Fibroblast of villous mesenchyme (primary cell): ENCODE results near the gene STRIP2. TPM values are rescaled to one million over a fixed set of nuclear protein-coding genes. Genes with fewer than 3 reads are reported as not detected.
"Not testable (repeated sequence)": the region's sequence is repeated elsewhere in the genome, so short reads cannot be mapped to it uniquely, and the experiment has no call there.

ENCODE experiments used
- DNase-seq: peaks from one replicate; pipeline ENCODE4 v3.0.0-alpha.2; 2010; ENCODE audit warnings: low read depth
- H3K4me3 ChIP-seq: 2 replicates; pipeline ENCODE4 v1.5.1; 2011; ENCODE audit warnings: low read depth, mild to moderate bottlenecking, low read length
- total RNA-seq: library from RNA; depleted of rRNA; stranded (reverse); fragments of >200 nt; gene quantifications from 2 replicates; pipeline ENCODE4 v1.2.3, GENCODE V29; 2012
- TF ChIP-seq, protein P1 (sequence below): IDR thresholded peaks from 2 replicates; pipeline ENCODE4 v1.5.1; 2012; ENCODE audit warnings: low read depth, mild to moderate bottlenecking, low read length; ENCODE audit not compliant: insufficient read depth

Gene STRIP2
- total RNA-seq, 1 donor = 3.0 TPM

DNA sequence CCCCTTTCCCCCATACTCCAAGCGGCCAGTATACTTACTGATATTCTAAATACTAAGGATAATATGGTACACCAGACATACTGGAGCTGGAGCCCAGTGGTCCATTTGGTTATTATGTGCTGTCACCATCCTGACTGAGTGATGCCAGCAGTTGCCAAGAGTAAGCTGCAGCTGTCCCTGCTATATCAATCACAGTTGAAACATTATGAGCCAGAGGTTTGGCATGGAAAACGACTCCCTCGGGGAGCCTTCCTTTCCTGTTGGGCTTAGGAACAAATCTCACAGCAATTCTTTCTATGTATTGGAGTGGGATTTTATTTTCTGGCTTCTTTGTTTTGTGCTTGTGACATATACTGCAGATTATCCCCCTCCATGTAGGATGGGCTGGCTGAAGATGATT lies 32.6 kb downstream of the STRIP2 start:
- no peak for DNase-seq

DNA sequence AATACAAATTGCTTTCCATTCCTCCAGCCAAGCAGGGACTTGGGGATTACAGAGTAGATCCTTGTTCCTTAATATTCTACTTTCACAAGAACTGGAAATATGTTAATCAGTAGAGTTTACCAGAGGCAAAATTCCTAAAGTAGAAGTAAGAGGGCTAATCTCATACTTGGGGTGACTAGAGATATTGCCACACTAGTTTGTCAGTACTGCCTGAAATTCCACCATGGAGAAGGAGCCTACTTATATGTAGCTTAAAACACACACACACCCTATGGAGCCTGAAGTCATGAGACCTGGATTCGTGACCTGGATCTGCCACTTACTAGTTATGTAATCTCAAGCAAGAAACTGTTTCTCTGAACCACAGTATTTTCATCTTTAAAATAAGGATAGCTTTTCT lies 33.9 kb downstream of the STRIP2 start:
- no peak overlapping the region for H3K4me3 ChIP-seq
- TF ChIP-seq, protein P1, sequence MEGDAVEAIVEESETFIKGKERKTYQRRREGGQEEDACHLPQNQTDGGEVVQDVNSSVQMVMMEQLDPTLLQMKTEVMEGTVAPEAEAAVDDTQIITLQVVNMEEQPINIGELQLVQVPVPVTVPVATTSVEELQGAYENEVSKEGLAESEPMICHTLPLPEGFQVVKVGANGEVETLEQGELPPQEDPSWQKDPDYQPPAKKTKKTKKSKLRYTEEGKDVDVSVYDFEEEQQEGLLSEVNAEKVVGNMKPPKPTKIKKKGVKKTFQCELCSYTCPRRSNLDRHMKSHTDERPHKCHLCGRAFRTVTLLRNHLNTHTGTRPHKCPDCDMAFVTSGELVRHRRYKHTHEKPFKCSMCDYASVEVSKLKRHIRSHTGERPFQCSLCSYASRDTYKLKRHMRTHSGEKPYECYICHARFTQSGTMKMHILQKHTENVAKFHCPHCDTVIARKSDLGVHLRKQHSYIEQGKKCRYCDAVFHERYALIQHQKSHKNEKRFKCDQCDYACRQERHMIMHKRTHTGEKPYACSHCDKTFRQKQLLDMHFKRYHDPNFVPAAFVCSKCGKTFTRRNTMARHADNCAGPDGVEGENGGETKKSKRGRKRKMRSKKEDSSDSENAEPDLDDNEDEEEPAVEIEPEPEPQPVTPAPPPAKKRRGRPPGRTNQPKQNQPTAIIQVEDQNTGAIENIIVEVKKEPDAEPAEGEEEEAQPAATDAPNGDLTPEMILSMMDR = no peak
- peak; percentile 60 for DNase-seq

More for the DNA sequence above, 32.6 kb downstream of the STRIP2 start:
- TF ChIP-seq, protein P1 = no peak
- no peak overlapping the region for H3K4me3 ChIP-seq

DNA sequence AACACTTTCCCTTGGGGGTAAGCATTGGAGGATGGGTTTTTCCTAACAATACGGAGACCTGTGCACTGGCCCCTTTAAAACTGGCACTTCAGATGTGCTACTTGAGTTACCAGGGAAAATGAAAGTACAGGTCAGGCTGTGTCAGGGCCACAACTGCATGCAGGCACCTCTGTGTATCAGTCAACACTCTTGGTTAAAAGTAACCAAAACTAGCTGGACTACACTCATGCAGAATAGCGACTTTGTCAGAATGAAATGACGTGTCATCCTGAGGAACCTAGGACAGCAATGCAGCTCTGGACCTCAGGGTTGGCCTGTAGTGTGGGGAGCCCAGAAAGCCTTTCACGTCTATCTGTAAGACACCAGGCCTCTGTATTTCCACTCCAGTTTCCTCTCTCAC lies 34.3 kb downstream of the STRIP2 start:
- no peak overlapping the region for H3K4me3 ChIP-seq
- TF ChIP-seq, protein P1 = no peak
- no peak for DNase-seq

DNA sequence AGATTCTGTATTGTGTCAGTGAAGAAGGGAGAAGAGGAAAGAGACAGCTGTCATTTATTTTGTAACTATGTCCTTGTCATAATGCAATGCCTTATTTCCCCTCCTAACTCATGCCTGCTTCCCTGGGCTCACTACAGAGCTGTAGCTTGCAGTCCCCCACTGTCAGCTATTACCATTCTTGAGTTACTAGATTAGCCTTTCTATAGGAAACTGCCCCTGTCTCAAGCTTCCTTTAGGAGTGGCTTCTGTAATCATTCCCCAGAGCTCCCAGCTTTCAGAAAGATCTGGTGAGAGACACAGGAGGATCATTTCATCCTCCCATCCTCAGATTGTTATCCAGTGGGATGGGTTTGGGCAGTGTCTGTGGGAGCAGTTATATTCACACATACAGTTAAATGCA lies 35.7 kb downstream of the STRIP2 start:
- TF ChIP-seq, protein P1 = no peak
- H3K4me3 ChIP-seq = no peak overlapping the region
- no peak for DNase-seq

DNA sequence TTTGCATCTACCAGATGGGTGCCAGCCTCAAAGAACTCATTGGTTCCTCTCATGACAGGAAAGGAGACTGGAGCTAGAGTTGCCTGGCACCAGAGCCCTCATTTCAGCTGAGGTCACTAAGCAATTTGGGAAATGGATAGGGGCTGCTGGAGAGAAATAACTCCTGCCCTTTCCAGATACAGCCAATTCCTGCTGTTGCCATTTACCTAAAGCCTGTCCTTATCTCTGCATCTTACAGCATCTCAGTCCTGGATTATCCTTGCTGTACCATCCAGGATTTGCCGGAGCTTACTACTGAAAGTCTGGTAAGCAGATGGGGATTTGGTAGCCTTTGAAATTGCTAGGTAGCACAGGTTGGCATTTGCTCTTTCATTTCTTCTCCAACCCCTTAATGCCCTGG lies 36.2 kb downstream of the STRIP2 start:
- DNase-seq = no peak
- TF ChIP-seq, protein P1 = no peak

DNA sequence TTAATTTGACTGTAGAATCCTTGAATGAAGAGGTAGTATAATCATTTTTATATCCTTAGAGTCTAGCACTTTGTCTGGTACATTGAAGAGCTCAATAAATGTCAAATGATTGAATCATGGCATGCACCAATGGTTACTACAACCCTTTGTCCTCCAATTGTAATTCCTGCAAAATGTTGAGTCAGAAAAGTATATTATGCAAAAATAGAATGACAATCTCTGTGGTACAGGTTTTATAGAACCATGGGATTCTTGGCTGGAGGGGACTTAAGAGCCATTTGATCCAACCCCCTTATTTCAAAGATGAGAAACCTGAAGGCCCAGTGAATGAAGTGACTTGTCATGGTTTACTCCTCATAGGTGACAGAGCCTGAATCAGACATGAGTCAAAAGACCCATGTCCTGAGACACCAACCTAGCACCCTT lies 37.2 kb downstream of the STRIP2 start:
- no peak for DNase-seq
- H3K4me3 ChIP-seq = no peak overlapping the region
- TF ChIP-seq, protein P1 = no peak

More for the DNA sequence above, 36.2 kb downstream of the STRIP2 start:
- no peak overlapping the region for H3K4me3 ChIP-seq

DNA sequence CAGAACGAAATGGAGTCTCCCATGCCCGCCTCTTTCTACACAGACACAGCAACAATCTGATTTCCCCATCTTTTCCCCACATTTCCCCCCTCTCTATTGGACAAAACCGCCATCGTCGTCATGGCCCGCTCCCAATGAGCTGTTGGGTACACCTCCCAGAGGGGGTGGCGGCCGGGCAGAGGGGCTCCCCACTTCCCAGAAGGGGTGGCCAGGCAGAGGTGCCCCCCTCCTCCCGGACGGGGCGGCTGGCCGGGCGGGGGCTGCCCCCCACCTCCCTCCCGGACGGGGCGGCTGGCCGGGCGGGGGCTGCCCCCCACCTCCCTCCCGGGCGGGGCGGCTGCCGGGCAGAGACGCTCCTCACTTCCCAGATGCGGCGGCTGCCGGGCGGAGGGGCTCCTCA lies 41.7 kb downstream of the STRIP2 start:
- not testable (repeated sequence) for DNase-seq, H3K4me3 ChIP-seq

DNA sequence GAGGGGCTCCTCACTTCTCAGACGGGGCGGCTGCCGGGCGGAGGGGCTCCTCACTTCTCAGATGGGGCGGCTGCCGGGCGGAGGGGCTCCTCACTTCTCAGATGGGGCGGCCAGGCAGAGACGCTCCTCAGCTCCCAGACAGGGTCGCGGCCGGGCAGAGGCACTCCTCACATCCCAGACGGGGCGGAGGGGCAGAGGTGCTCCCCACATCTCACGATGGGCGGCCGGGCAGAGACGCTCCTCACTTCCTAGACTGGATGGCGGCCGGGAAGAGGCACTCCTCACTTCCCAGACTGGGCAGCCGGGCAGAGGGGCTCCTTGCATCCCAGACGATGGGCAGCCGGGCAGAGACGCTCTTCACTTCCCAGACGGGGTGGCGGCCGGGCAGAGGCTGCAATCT lies 42.2 kb downstream of the STRIP2 start:
- not testable (repeated sequence) for DNase-seq, H3K4me3 ChIP-seq
